HL-60 (cell line): ENCODE measurements around the gene DAGLA.

Experiments
- SPI1 ChIP-seq: IDR thresholded peaks from 2 replicates; pipeline ENCODE4 v1.6.1; 2012; ENCODE audit warnings: low read depth, mild to moderate bottlenecking, borderline replicate concordance
- TF ChIP-seq, protein P1 (sequence below): IDR thresholded peaks from one replicate; pipeline ENCODE4 v1.5.1; 2011; ENCODE audit warnings: low read length, control low read depth, inconsistent platforms; ENCODE audit not compliant: insufficient read depth

- TF ChIP-seq, protein P1, sequence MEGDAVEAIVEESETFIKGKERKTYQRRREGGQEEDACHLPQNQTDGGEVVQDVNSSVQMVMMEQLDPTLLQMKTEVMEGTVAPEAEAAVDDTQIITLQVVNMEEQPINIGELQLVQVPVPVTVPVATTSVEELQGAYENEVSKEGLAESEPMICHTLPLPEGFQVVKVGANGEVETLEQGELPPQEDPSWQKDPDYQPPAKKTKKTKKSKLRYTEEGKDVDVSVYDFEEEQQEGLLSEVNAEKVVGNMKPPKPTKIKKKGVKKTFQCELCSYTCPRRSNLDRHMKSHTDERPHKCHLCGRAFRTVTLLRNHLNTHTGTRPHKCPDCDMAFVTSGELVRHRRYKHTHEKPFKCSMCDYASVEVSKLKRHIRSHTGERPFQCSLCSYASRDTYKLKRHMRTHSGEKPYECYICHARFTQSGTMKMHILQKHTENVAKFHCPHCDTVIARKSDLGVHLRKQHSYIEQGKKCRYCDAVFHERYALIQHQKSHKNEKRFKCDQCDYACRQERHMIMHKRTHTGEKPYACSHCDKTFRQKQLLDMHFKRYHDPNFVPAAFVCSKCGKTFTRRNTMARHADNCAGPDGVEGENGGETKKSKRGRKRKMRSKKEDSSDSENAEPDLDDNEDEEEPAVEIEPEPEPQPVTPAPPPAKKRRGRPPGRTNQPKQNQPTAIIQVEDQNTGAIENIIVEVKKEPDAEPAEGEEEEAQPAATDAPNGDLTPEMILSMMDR = no peak
- TF ChIP-seq SPI1 = no peak
Observed at GRCh38 chr11:61652135-61652534, 28.1 kb upstream of the DAGLA start.
